DOHH2 (cell line): Measurements from ENCODE around the gene SH3PXD2A.

Source experiments
- H3F3A ChIP-seq: fragments of 200-600 bp; sonication (generic), shearing (Covaris generic); 2 replicates; pipeline ENCODE4 v1.6.0; 2016; ENCODE audit warnings: antibody characterized with exemption, mild to moderate bottlenecking; ENCODE audit not compliant: control insufficient read depth, insufficient read depth
- H3K27ac ChIP-seq: fragments of 200-600 bp; sonication (generic); 2 replicates; pipeline ENCODE4 v1.5.1; 2014; ENCODE audit warnings: low read depth, mild to moderate bottlenecking, low read length, moderate library complexity
- H3K27me3 ChIP-seq: fragments of 200-600 bp; sonication (generic); 2 replicates; pipeline ENCODE4 v1.6.1; 2014; ENCODE audit warnings: mild to moderate bottlenecking, low read length, mixed read lengths; ENCODE audit not compliant: control insufficient read depth
- H3K36me3 ChIP-seq: fragments of 200-600 bp; sonication (generic); 2 replicates; pipeline ENCODE4 v1.6.1; 2014; ENCODE audit warnings: mild to moderate bottlenecking, low read length, moderate library complexity, mixed read lengths; ENCODE audit not compliant: control insufficient read depth
- H3K4me1 ChIP-seq: fragments of 200-600 bp; sonication (generic); 2 replicates; pipeline ENCODE4 v1.6.1; 2014; ENCODE audit warnings: mild to moderate bottlenecking, low read length, mixed read lengths; ENCODE audit not compliant: control insufficient read depth
- H3K4me2 ChIP-seq: fragments of 200-600 bp; sonication (generic); 2 replicates; pipeline ENCODE4 v1.6.0; 2014; ENCODE audit warnings: mild to moderate bottlenecking, low read length, moderate library complexity
- H3K4me3 ChIP-seq: fragments of 200-600 bp; sonication (generic); 2 replicates; pipeline ENCODE4 v1.5.1; 2014; ENCODE audit warnings: mild to moderate bottlenecking, low read length, mixed read lengths
- H3K79me2 ChIP-seq: fragments of 200-600 bp; sonication (generic); 2 replicates; pipeline ENCODE4 v1.6.1; 2014; ENCODE audit warnings: mild to moderate bottlenecking, low read length, mixed read lengths; ENCODE audit not compliant: control insufficient read depth
- H3K9me2 ChIP-seq: fragments of 200-600 bp; sonication (generic); replicated peaks from 2 replicates; pipeline ENCODE4 v1.6.1; 2014; ENCODE audit warnings: mild to moderate bottlenecking, low read length, mixed read lengths; ENCODE audit not compliant: control insufficient read depth
- H3K9me3 ChIP-seq: fragments of 200-600 bp; sonication (generic); 2 replicates; pipeline ENCODE4 v1.6.1; 2014; ENCODE audit warnings: antibody characterized with exemption, low read length, mixed read lengths; ENCODE audit not compliant: control insufficient read depth, insufficient read depth
- H4K20me1 ChIP-seq: fragments of 200-600 bp; sonication (generic); 2 replicates; pipeline ENCODE4 v1.6.0; 2014; ENCODE audit warnings: low read depth, mild to moderate bottlenecking, antibody characterized with exemption, low read length, moderate library complexity; ENCODE audit not compliant: control insufficient read depth, insufficient read depth
- CTCF ChIP-seq: fragments of 200-600 bp; sonication (generic); IDR thresholded peaks from one replicate; pipeline ENCODE4 v1.5.1; 2014; ENCODE audit warnings: antibody characterized with exemption, mild to moderate bottlenecking, low read depth, low read length; ENCODE audit not compliant: poor library complexity, severe bottlenecking
- EZH2phosphoT487 ChIP-seq: fragments of 200-600 bp; sonication (generic); IDR thresholded peaks from 2 replicates; pipeline ENCODE4 v1.6.1; 2017; ENCODE audit warnings: borderline replicate concordance, mild to moderate bottlenecking, antibody characterized with exemption, low read length, moderate library complexity, mixed read lengths

The SH3PXD2A gene

GRCh38 chr10:103872137-103872931 lies 17.0 kb upstream of the SH3PXD2A start:
- Histone ChIP-seq H4K20me1 (no peaks in the 10 kb centered on the region), H3K4me1 (no peaks in the 10 kb centered on the region), H3K27ac (no peak overlapping the region), H3K4me3 (no peak overlapping the region), H3K4me2 (no peak overlapping the region), H3F3A (no peaks in the 10 kb centered on the region), H3K36me3 (no peaks in the 10 kb centered on the region), H3K9me3 (no peaks in the 10 kb centered on the region), H3K9me2 (no peaks in the 10 kb centered on the region), H3K27me3 (no peaks in the 10 kb centered on the region), H3K79me2 (no peaks in the 10 kb centered on the region)
- TF ChIP-seq EZH2phosphoT487: no peak
- no peak for TF ChIP-seq CTCF

GRCh38 chr10:103871006-103871405 lies 15.6 kb upstream of the SH3PXD2A start:
- no peaks in the 10 kb centered on the region for H3K27me3 ChIP-seq
- no peaks in the 10 kb centered on the region for H3K36me3 ChIP-seq
- H3K9me2 ChIP-seq: no peaks in the 10 kb centered on the region
- no peaks in the 10 kb centered on the region for H3K79me2 ChIP-seq
- no peaks in the 10 kb centered on the region for H3F3A ChIP-seq
- no peak overlapping the region for H3K27ac ChIP-seq
- no peak overlapping the region for H3K4me3 ChIP-seq
- no peak for TF ChIP-seq EZH2phosphoT487
- TF ChIP-seq CTCF: no peak
- H4K20me1 ChIP-seq: no peaks in the 10 kb centered on the region
- no peaks in the 10 kb centered on the region for H3K4me1 ChIP-seq
- no peaks in the 10 kb centered on the region for H3K9me3 ChIP-seq
- no peak overlapping the region for H3K4me2 ChIP-seq

GRCh38 chr10:103870516-103870915 lies 15.1 kb upstream of the SH3PXD2A start:
- Histone ChIP-seq H3K4me3 (no peak overlapping the region), H3K27ac (no peak overlapping the region), H3K4me2 (no peak overlapping the region), H4K20me1 (no peaks in the 10 kb centered on the region), H3K9me3 (no peaks in the 10 kb centered on the region), H3K4me1 (no peaks in the 10 kb centered on the region), H3K27me3 (no peaks in the 10 kb centered on the region), H3K9me2 (no peaks in the 10 kb centered on the region), H3F3A (no peaks in the 10 kb centered on the region), H3K36me3 (no peaks in the 10 kb centered on the region), H3K79me2 (no peaks in the 10 kb centered on the region)
- TF ChIP-seq CTCF (no peak), EZH2phosphoT487 (no peak)
